GM18870 (cell line): ENCODE results near the gene RFPL4A.

Source experiments
- ATAC-seq: cut with Tn5 transposase; IDR thresholded peaks from one replicate; pipeline ENCODE4 v1.9.1; 2021; ENCODE audit warnings: moderate library complexity; ENCODE audit not compliant: unreplicated experiment

RFPL4A gene

DNA sequence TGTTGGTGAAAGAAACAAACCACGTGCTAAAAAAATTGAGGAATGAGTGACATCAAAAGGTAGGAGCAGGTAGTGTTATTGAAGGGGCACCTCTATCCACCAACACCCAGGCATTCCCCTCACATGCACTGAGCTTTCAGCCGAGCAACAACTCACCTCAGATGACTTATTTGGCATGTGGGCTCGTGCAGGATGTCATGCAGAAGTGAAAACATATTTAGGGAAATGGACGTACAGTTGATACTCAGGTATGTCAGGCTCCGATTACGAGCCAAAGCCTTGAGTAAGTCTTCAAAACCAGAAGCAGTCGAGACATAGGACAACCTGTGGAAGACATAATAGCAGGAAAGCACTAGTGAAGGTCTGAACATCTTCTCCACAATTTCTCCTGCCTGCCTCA is 42.5 kb downstream of the RFPL4A start:
- ATAC-seq = no peak

- ATAC-seq = no peak
Measured at GRCh38 chr19:55802281-55802680, 43.4 kb downstream of the RFPL4A start.

DNA sequence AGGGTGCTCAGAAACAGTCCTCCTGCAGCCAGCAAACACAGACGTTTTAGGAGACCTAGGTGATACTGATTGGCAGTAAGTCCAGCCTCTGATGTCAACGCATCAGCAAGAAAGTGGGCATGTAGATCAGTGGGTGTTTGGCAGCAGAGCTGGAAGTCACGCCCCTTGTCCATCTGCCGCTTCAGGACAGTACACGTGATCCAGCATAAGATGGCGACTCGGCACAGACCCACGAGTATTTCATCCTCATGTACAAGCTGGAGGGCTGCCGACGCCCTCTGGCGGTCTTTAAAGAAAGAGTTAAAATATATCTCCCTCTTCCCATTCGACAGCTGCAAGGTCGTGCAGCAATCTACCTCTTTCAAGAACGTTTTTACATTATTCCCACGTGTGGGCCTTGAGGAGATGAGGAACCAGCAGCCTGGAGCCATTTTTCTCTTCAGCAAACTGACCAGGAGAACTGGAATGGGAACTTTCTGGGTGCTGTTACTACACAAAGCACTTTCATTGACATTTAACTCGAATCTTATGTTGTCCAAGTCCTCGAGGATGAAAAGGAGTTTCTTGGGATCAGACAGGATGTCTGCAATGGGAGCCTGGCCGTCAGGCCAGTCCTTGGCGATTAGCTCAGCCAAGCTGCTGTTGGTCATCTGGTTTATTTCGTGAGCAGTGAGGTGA is 50.6 kb downstream of the RFPL4A start:
- ATAC-seq = no peak

GRCh38 chr19:55811340-55811739 is 52.4 kb downstream of the RFPL4A start:
- ATAC-seq = no peak

DNA sequence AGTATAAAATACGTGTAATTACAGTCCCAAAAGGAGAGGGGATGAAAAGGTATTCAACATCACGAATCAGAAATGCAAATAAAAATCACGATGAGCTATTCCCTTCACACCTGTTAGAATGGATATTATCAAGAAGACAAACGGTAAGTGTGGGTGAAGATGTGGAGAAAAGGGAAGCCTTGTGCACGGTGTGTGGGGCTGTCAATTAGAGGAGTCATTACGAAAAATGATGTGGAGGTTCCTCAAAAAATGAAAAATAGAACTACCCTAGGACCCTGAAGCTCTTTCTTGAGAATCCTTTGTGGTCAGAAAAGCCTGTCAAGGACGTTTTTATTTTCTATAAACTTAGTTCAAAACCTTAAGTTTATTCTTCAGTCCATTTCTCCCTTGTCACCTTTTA is 53.6 kb downstream of the RFPL4A start:
- no peak for ATAC-seq
